ENCODE results near the gene ACP6.

The ACP6 gene

GRCh38 chr1:147605591-147605990, 64.7 kb downstream of the ACP6 start:
- H3F3A ChIP-seq (ENCODE audit: insufficient read depth, low read length): no peaks in the 10 kb centered on the region
- H3K27ac ChIP-seq (ENCODE audit: low read depth, low read length, poor library complexity, severe bottlenecking): no peak overlapping the region
- peaks cover 20% of the 10 kb centered on the region for H3K4me1 ChIP-seq (ENCODE audit: insufficient read depth, low read length, severe bottlenecking)
- no peaks in the 10 kb centered on the region for H3K9me2 ChIP-seq (ENCODE audit: low read depth, low read length)
- no peaks in the 10 kb centered on the region for H3K9me3 ChIP-seq (ENCODE audit: low read length)
- H3K36me3 ChIP-seq (ENCODE audit: insufficient read depth, low read length): peaks cover 18% of the 10 kb centered on the region
- no peak overlapping the region for H3K4me3 ChIP-seq (ENCODE audit: low read depth, low read length, poor library complexity, severe bottlenecking)
- no peaks in the 10 kb centered on the region for H3K27me3 ChIP-seq (ENCODE audit: insufficient read depth, low read length)
- no peak overlapping the region for H2AFZ ChIP-seq (ENCODE audit: low read length)
- no peak overlapping the region for H3K4me2 ChIP-seq (ENCODE audit: low read length)
- H4K20me1 ChIP-seq (ENCODE audit: insufficient read depth, low read length): no peaks in the 10 kb centered on the region
- H3K79me2 ChIP-seq (ENCODE audit: insufficient read depth, low read length): no peaks in the 10 kb centered on the region
- no peak overlapping the region for H3K9ac ChIP-seq (ENCODE audit: low read length)
- no peak for TF ChIP-seq CTCF (IDR thresholded peaks at IDR 0.05; ENCODE audit: low read length)

DNA sequence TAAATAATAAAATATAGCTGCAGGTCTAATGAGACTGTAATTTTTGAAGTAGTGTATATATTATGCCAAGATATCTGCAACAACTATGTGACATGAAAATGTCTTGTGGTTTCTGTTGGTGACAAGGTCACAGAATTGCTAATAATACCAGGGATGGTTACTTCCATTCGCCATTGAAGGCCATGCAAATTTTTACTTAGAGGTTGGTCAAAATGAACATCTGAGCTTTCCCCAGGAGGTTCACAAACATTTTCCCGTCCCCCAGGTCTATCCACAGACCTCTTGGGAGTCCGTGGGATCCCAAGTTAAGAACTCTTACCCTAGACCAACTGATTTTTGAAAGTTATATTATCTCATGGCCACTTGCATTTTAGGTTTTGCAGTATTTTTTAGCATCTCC, 66.3 kb downstream of the ACP6 start:
- peaks cover 18% of the 10 kb centered on the region for H3K36me3 ChIP-seq (ENCODE audit: insufficient read depth, low read length)
- no peak for TF ChIP-seq CTCF (IDR thresholded peaks at IDR 0.05; ENCODE audit: low read length)
- no peaks in the 10 kb centered on the region for H3K79me2 ChIP-seq (ENCODE audit: insufficient read depth, low read length)
- H2AFZ ChIP-seq (ENCODE audit: low read length): no peak overlapping the region
- H3F3A ChIP-seq (ENCODE audit: insufficient read depth, low read length): no peaks in the 10 kb centered on the region
- no peak overlapping the region for H3K9ac ChIP-seq (ENCODE audit: low read length)
- H3K4me3 ChIP-seq (ENCODE audit: low read depth, low read length, poor library complexity, severe bottlenecking): no peak overlapping the region
- H3K4me2 ChIP-seq (ENCODE audit: low read length): no peak overlapping the region
- H3K9me2 ChIP-seq (ENCODE audit: low read depth, low read length): no peaks in the 10 kb centered on the region
- no peaks in the 10 kb centered on the region for H4K20me1 ChIP-seq (ENCODE audit: insufficient read depth, low read length)
- H3K27ac ChIP-seq (ENCODE audit: low read depth, low read length, poor library complexity, severe bottlenecking): no peak overlapping the region
- H3K4me1 ChIP-seq (ENCODE audit: insufficient read depth, low read length, severe bottlenecking): peaks cover 25% of the 10 kb centered on the region
- no peaks in the 10 kb centered on the region for H3K27me3 ChIP-seq (ENCODE audit: insufficient read depth, low read length)
- H3K9me3 ChIP-seq (ENCODE audit: low read length): no peaks in the 10 kb centered on the region

DNA sequence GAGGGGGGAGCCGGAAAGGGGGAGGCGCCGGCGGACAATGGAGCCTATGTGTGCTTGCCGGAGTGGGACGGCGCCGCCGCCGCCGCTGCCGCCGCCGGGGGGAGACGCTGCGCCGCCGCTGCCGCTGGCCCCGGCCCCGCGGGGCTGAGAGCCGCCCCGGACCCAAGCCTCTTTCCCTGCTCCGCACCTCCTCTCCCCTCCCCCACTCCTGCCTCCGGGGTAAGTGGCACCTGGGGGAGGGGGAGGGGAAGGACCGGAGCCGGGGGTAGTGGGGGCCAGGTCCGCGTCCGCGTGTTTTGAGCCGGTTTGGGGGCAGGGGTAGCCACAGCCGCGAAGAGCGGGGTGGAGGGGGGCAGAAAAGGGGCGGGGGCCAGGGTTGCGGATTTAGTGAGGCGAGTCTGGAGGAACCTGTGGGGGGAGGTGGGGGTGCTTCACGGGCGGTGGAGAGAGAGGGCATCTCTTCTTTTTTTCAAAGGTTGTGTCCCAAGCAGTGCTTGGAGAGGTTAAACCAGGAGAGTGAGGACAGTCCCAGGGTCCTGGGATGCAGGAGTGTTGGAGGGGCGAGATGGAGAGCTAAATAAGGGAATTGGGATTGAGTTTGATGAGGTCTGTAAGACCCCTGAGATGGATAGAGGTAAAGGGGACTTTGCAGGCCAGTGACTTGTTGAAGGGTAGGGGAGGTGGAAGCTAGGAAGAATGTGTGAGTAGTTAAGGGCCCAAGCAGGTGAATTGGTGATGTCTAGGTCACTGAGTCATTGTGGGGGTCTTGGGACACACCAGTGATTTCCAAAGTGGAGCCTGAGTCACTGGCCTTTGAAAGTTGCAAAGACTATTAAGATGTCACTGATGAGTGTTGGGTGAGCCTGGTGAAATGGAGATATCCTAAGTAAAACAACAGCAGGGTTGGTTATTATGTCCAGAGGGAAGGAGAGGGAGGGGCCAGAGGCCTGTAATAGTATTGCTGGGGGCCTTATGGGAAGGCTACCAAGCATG, 69.9 kb downstream of the ACP6 start:
- no peaks in the 10 kb centered on the region for H3K27me3 ChIP-seq (ENCODE audit: insufficient read depth, low read length)
- H3K79me2 ChIP-seq (ENCODE audit: insufficient read depth, low read length): no peaks in the 10 kb centered on the region
- H4K20me1 ChIP-seq (ENCODE audit: insufficient read depth, low read length): no peaks in the 10 kb centered on the region
- H3K9me3 ChIP-seq (ENCODE audit: low read length): no peaks in the 10 kb centered on the region
- peak overlapping the region; percentile 80 for H3K9ac ChIP-seq (ENCODE audit: low read length)
- H3K27ac ChIP-seq (ENCODE audit: low read depth, low read length, poor library complexity, severe bottlenecking): peak overlapping the region; percentile 20
- no peaks in the 10 kb centered on the region for H3F3A ChIP-seq (ENCODE audit: insufficient read depth, low read length)
- no peaks in the 10 kb centered on the region for H3K36me3 ChIP-seq (ENCODE audit: insufficient read depth, low read length)
- H2AFZ ChIP-seq (ENCODE audit: low read length): no peak overlapping the region
- H3K4me1 ChIP-seq (ENCODE audit: insufficient read depth, low read length, severe bottlenecking): peaks cover 33% of the 10 kb centered on the region
- TF ChIP-seq EZH2 (IDR thresholded peaks at IDR 0.05; ENCODE audit: borderline replicate concordance, low read length) (no peak), CTCF (IDR thresholded peaks at IDR 0.05; ENCODE audit: low read length) (no peak)
- no peaks in the 10 kb centered on the region for H3K9me2 ChIP-seq (ENCODE audit: low read depth, low read length)
- H3K4me3 ChIP-seq (ENCODE audit: low read depth, low read length, poor library complexity, severe bottlenecking): peak overlapping the region; percentile 80
- peak overlapping the region; percentile 98 for H3K4me2 ChIP-seq (ENCODE audit: low read length)

Data from OCI-LY1 (cell line).